HG03064 (cell line): Measurements from ENCODE around the gene GRB7.
"Not testable (repeated sequence)": the region's sequence is repeated elsewhere in the genome, so short reads cannot be mapped to it uniquely, and the experiment has no call there.

Experiments used
- ATAC-seq: cut with Tn5 transposase; IDR thresholded peaks from one replicate; pipeline ENCODE4 v1.9.1; 2021; ENCODE audit warnings: low read depth; ENCODE audit not compliant: unreplicated experiment

GRB7 gene

GRCh38 chr17:39737760-39738567 is at the start of gene GRB7:
TSS of gene GRB7 (plus strand) at chr17:39737938. CDS start at chr17:39742302, 4,364 bp downstream.
- ATAC-seq: no peak

DNA sequence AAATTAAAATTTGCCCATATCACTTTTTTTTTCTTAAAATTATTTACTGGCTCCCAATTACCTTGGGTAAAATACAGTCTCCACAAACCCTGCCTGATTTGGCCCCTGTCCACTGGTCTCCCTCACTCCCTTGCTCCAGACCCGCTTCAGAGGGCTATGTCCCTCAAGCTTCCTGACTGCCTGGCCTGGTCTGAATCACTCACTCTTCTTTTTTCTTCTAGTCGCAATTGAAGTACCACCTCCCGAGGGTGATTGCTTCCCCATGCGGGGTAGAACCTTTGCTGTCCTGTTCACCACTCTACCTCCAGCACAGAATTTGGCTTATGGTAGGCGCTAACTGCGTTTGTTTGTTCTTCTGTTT is 49.3 kb upstream of the GRB7 start:
- ATAC-seq: no peak

GRCh38 chr17:39688945-39689344 is 48.8 kb upstream of the GRB7 start:
- ATAC-seq: no peak

DNA sequence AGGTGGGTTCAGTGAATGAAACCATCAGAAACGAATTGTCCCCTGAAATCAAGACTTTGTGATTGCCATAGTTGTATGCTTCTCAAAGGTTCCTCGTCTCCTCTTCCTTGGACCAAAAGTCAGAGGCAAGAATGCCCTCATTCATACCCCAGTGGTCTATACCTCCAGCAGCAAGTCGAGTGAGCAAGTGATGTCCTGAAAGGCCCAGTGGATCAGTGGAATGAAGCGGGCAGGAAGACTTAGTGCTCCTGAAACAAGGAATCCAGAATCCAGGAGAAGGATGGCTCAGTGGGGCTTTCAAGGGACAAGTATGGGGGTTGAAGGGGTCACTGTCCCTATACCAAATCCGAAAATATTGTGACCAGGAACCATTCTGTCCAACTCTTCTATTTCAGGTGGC is 43.1 kb upstream of the GRB7 start:
- no peak for ATAC-seq

- no peak for ATAC-seq
Observed at GRCh38 chr17:39695089-39695474, 42.7 kb upstream of the GRB7 start.

DNA sequence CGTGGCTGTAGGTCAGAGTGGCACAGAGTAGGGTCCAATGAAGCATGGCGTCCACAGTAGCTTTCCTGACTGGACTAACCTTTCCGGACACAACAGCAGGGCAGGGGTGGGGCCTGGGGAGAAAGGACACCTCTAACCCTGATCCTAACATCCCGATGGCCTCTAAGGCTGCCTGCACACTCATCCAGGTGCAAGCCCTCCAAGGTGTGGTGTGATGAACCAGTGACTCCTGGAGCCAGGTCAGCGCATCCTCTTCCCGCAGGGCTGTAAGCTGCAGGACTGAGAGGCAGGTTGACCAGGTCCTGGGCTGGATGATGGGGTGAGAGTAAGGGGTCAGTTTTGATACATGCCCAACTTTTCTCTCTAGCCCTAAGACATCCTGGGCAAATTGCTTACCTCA is 41.0 kb upstream of the GRB7 start:
- no peak for ATAC-seq

DNA sequence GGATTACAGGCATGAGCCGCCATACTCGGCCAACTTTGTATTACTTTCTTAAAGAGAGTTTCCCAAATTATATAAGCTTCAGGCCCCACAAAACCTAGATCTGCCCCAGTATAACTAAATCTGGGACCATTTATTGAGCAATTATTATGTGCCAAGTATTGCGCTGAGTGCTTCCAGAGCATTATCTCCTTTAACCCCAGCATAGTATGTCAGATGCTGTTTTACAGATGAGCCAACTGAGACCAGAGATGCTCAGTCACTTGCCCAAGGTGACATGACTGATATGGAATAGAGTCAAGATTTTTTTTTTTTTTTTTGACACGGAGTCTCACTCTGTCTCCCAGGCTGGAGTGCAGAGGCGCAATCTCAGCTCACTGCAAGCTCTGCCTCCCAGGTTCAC is 39.8 kb upstream of the GRB7 start:
- ATAC-seq: no peak

GRCh38 chr17:39699157-39699817 is 38.5 kb upstream of the GRB7 start:
- ATAC-seq: not testable (repeated sequence)

DNA sequence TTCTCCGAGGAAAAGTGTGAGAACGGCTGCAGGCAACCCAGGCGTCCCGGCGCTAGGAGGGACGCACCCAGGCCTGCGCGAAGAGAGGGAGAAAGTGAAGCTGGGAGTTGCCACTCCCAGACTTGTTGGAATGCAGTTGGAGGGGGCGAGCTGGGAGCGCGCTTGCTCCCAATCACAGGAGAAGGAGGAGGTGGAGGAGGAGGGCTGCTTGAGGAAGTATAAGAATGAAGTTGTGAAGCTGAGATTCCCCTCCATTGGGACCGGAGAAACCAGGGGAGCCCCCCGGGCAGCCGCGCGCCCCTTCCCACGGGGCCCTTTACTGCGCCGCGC is 38.0 kb upstream of the GRB7 start, which contains the start of gene ERBB2:
Gene ERBB2, plus strand, starts transcription at position 247 of the 330 bp plus-strand sequence. CDS start 175 bp downstream, outside the sequence.
- no peak for ATAC-seq

DNA sequence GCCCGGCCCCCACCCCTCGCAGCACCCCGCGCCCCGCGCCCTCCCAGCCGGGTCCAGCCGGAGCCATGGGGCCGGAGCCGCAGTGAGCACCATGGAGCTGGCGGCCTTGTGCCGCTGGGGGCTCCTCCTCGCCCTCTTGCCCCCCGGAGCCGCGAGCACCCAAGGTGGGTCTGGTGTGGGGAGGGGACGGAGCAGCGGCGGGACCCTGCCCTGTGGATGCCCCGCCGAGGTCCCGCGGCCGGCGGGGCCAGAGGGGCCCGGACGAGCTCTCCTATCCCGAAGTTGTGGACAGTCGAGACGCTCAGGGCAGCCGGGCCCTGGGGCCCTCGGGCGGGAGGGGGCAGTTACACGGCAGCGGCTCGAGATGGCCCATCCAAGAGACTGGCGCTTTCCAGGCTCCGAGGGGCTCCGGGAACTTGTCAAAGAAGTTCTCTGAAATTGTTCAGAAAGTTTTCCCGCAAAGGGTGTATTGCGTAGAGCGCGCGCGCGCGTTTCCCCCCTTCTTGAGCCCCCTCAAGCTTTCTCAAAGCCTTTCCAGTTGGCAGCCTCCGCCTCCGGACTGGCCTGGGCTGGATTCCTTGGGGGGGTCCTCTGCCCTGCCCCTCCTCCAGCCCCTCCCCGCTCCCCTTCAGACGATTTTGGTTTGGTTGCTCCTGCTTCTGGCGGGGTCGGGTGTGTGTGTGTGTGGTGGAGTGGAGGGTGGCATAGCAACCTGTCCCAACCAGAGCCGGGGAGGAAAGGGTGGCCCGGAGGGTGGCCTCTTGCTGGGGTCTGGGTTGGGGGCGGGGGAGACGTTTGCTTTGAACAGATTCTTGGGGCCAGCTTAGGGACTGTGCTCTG is 37.4 kb upstream of the GRB7 start:
- ATAC-seq: no peak

- ATAC-seq: no peak
Observed at GRCh38 chr17:39701012-39701783, 36.5 kb upstream of the GRB7 start.

- ATAC-seq: no peak
Observed at GRCh38 chr17:39701784-39702422, 35.8 kb upstream of the GRB7 start.

DNA sequence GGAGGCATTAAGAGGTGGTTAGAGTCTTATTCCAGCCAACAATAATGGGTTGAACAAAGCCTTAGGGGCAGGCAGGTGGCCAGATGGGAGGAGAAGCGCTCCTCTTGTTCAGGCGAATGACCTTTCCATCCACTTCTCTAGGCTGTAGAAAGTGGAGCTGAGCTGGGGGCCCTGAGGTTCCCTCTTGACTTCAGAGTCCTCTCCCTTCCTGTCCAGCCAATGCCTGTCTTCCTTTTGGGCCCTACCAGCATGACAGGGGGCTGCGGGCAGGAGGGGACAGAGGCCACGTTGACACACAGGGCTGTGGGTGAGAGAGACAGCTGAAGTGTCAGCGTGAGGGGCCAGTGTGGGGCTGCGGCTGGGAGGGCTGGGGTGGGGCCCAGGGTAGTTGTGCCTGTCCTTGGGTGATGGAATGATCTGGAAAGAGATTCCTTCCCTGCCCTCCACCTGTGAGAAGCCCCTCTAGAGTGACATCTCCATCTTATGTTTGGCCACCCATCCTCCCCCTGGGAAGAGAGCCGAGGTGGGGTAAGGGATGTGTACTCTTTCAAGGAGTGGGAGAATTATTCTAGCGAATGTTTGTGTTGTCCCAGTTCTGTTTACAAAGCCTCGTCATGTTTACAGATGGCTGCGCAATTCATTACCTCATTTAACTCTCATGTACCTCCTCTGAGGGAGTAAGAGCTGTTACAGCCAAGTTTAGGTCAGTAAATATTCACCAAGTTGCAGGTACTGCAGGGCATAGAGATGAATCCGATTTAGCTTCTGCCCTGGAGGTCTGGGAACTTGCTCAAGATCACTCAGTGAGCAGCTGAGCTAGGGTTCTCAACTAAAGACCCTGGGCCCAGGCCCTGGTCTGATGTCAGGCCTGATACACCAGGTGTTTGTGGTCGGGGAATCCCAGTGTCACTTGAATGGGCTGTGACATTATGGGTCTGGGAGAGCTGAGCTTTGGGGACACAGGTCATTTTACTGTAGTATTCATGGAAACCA is 34.5 kb upstream of the GRB7 start:
- ATAC-seq: no peak

DNA sequence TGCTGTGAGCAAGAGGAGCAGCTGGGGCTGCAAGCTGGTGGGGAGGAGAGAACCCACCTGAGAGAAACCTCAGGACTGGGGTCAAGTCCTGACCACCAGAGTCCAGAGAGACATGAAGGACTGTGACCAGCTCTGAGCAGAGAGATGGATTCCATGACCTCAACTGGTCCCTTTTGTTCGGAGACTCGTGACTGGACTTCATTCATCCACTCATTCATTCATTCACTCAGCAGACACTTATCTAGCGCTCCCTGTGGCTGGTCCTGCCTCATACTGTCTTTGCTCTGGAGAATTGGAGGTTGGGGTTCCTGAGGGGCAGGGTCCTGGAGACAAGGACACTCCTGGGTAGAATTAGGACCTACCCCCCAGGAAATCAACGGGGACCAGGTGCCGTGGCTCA is 33.8 kb upstream of the GRB7 start:
- ATAC-seq: no peak

- no peak for ATAC-seq
Observed at GRCh38 chr17:39704821-39705551, 32.8 kb upstream of the GRB7 start.

- no peak for ATAC-seq
Observed at GRCh38 chr17:39705786-39706348, 31.9 kb upstream of the GRB7 start.

DNA sequence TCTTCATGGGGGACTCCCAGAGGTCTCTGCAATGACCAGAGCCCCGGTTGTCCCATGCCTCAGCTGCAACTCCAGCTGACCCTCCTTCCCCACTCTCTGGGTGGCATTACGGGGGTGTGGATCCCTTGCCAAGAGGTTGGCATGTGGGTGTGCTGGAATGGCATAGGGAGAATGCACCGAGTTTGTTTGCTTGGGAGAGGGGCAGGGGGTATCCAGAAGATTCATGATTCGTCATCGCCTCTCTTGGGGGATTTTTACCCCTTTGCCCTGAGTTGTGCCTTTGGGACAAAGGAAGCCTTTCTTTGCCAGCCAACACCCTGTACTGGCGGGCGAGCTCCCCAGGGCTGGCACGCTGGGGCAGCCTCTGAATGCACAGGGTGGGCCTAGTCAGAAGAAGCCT is 31.4 kb upstream of the GRB7 start:
- ATAC-seq: no peak

DNA sequence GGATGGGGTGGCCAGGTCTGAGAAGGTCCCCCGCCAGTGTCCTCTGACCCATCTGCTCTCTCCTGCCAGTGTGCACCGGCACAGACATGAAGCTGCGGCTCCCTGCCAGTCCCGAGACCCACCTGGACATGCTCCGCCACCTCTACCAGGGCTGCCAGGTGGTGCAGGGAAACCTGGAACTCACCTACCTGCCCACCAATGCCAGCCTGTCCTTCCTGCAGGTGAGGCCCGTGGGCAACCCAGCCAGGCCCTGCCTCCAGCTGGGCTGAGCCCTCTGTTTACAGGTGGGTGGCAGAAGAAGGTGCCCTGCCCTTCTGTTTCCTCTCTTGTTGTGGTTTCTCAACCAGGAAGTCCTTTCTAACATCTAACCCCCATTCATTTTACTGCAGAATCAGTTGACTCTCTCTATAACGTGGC is 30.8 kb upstream of the GRB7 start:
- ATAC-seq: no peak
